Gastroesophageal sphincter (tissue), 4 donors: ENCODE results near the gene TLE3. TPM values are rescaled to one million over a fixed set of nuclear protein-coding genes. Genes with fewer than 3 reads are reported as not detected.

Experiments
- ATAC-seq: fragments of 150-250 bp; one replicate; pipeline ENCODE4 v1.9.1; 2016; ENCODE audit warnings: mild to moderate bottlenecking, moderate library complexity
- H3K27ac ChIP-seq, 4 donors: fragments of 200-600 bp; sonication (generic) in 3 of 4; 1 replicate in 3 of 4; 2 replicates in 1 of 4; pipeline ENCODE4 v1.5.1; 2016 to 2019
- H3K27me3 ChIP-seq: fragments of 200-600 bp; sonication (generic); one replicate; pipeline ENCODE4 v1.5.1; 2019
- H3K36me3 ChIP-seq, 2 donors: fragments of 200-600 bp; sonication (generic); one replicate each; pipeline ENCODE4 v1.5.1; 2019; ENCODE audit warnings: control low read depth in 1 of 2
- H3K4me1 ChIP-seq, 3 donors: fragments of 200-600 bp; sonication (generic); 1 replicate in 2 of 3; 2 replicates in 1 of 3; pipeline ENCODE4 v1.5.1; 2016 to 2019; ENCODE audit warnings: control low read depth in 2 of 3
- H3K4me3 ChIP-seq, 2 donors: fragments of 200-600 bp; sonication (generic); one replicate each; pipeline ENCODE4 v1.5.1; 2019; ENCODE audit warnings: mild to moderate bottlenecking in 1 of 2, moderate library complexity in 1 of 2
- H3K9me3 ChIP-seq, 3 donors: fragments of 200-600 bp; sonication (generic); one replicate each; pipeline ENCODE4 v1.5.1; 2017 to 2019; ENCODE audit warnings: control low read depth in 2 of 3
- EP300 ChIP-seq: sonication (generic); formaldehyde crosslinking; IDR thresholded peaks from one replicate; pipeline ENCODE4 v1.6.1; 2017; ENCODE audit warnings: antibody characterized with exemption, mild to moderate bottlenecking
- POLR2A ChIP-seq, 2 donors: fragments of 450-650 bp; IDR thresholded peaks; one replicate each; pipeline ENCODE4 v1.6.1; 2017; ENCODE audit warnings: antibody characterized with exemption in 2 of 2, mild to moderate bottlenecking in 2 of 2, moderate library complexity in 1 of 2
- POLR2AphosphoS5 ChIP-seq: sonication (generic); formaldehyde crosslinking; IDR thresholded peaks from one replicate; pipeline ENCODE4 v1.6.1; 2017; ENCODE audit warnings: antibody characterized with exemption
- WGBS, 2 donors: methylation state at CpG; one replicate each; pipeline ENCODE4 v1.1.5; 2018; ENCODE audit warnings: low coverage in 1 of 2; 5-methylcytosine and 5-hydroxymethylcytosine counted together
- total RNA-seq, 4 donors: library from RNA; depleted of rRNA; stranded (reverse); fragments of >200 nt; gene quantifications; one replicate each; pipeline ENCODE4 v1.1.0, GENCODE V29; 2016
- TF ChIP-seq, protein P1 (sequence below), 4 experiments: fragments of 200-600 bp in 2 of 4; fragments of 450-650 bp in 2 of 4; sonication (generic) in 1 of 4; IDR thresholded peaks; one replicate each; pipeline ENCODE4 v1.5.1; 2017 to 2019; ENCODE audit warnings: antibody characterized with exemption in 4 of 4, mild to moderate bottlenecking in 2 of 4, moderate library complexity in 2 of 4

Gene TLE3
- total RNA-seq, 4 donors from 2014 or later, result 32.4 to 81.6 (median 62.6) TPM

DNA sequence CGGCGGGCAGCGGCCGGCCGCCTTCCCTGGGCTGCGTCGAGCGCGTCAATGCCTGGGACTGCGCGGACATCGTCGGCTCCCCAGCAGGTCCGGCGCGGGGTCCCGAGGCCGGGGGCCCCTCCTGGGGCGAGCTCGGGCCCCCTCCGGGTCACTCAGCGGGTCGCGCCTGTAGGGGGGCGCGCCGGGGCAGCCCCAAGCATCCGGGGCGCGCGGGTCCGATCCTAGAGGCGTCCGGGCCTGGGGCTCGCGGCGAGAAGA lies 725 bp downstream of the TLE3 start:
- Histone ChIP-seq H3K4me1 (peaks cover 0 to 79% (median 60%) of the 10 kb centered on the region in 3 donors), H3K27me3 (no peaks in the 10 kb centered on the region), H3K36me3 (peaks cover 0 to 4% of the 10 kb centered on the region in 2 donors), H3K9me3 (no peaks in the 10 kb centered on the region), H3K27ac (peak overlapping the region; percentile 77 to 97 (median 96)), H3K4me3 (peak overlapping the region; percentile 77 to 93)
- WGBS, 2 donors, result no CpG with 5 or more reads among the region's 37 CpGs
- TF ChIP-seq, protein P1, sequence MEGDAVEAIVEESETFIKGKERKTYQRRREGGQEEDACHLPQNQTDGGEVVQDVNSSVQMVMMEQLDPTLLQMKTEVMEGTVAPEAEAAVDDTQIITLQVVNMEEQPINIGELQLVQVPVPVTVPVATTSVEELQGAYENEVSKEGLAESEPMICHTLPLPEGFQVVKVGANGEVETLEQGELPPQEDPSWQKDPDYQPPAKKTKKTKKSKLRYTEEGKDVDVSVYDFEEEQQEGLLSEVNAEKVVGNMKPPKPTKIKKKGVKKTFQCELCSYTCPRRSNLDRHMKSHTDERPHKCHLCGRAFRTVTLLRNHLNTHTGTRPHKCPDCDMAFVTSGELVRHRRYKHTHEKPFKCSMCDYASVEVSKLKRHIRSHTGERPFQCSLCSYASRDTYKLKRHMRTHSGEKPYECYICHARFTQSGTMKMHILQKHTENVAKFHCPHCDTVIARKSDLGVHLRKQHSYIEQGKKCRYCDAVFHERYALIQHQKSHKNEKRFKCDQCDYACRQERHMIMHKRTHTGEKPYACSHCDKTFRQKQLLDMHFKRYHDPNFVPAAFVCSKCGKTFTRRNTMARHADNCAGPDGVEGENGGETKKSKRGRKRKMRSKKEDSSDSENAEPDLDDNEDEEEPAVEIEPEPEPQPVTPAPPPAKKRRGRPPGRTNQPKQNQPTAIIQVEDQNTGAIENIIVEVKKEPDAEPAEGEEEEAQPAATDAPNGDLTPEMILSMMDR (IDR thresholded peaks at IDR 0.05), result peak in 1 of 4 experiments; percentile 1
- TF ChIP-seq POLR2AphosphoS5, result no peak
- no peak for ATAC-seq

DNA sequence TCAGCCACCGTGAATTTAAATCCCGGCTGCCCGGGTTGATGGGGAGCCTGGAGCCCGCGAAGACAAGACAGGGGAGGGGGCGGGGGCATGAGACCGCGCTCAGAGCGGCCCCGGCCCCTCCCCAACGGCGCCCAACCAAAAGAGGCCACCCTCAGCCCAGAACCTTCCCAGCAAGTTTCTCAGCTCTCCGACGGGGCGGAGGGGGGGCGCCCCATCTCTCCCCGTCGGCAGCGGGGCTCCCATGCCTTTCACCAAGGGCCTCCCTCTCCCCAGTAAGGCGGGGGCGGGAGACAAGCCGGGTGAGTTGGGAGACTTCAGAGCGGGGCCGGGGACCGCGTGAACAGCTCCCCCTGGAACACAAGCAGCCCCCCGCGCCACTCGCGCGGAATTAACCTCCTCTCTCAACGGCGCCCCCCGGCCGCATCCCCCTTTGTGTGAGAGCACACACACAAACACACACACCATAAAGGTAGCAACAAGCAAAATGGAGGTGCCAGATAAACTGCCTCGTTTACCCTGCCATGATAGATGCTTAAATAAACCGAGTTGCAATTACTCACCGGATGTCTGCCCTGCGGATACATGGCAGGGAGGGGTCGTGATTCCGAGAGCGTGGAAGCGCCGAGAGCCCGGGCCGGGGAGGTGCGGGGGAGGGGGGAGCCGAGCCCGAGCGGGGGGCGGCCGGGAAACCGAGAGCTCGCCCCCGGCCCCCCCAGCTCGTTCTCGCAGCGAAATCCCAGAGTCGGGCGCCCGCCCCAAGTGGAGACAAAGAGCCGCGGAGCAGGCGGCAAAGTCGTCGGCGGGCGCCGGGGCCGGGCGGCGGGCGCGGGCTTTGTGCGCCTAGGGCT lies 1.3 kb downstream of the TLE3 start:
- no CpG with 5 or more reads among the region's 75 CpGs for WGBS, 2 donors
- Histone ChIP-seq H3K4me1 (peaks cover 0 to 79% (median 61%) of the 10 kb centered on the region in 3 donors), H3K27ac (peak overlapping the region; percentile 77 to 97 (median 96)), H3K36me3 (peaks cover 0 to 4% of the 10 kb centered on the region in 2 donors), H3K27me3 (no peaks in the 10 kb centered on the region), H3K4me3 (peak overlapping the region; percentile 77 to 93), H3K9me3 (no peaks in the 10 kb centered on the region)
- peak; percentile 10 for TF ChIP-seq POLR2AphosphoS5
- TF ChIP-seq, protein P1 (IDR thresholded peaks at IDR 0.05), result peak in 1 of 4 experiments; percentile 9
- no peak for TF ChIP-seq EP300
- ATAC-seq, result no peak

DNA sequence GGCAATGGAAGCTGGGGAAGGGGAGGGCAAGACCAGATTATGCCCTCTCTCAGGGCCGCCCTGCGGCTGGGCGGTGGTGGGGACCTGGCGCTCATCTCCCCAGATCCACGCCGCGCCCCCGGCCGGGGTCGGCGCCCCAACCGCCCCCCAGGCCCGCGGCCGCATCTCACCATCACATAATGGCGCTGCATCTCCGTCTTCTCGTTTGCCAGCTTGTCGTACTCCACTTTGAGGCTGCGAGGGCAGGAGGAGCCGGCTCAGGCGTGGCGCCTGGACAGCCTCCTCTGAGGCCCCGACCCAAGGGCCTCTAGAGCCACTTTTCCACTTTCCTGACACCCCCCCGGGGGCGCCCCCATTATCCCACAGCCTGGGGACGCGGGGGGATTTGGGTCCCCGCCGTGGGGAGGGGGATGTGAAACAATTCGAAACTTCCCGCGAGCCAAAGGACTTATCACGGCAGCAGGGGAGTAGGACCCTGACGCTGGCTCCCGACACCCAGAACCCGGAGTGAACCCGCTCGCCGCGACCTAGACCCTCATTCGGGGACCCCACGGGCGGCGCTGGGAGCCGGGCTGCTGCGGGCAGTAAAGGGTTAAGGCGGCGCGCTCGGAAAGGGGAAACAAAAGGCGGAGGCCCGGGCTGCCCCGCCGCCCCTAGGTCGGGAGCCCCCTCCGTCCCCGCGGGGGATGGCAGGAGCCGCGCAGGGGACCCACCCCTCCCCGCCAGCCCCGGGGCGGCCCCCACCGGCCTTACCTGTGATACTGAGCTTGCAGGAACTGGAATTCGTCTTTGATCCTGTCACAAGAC lies 2.1 kb downstream of the TLE3 start:
- Histone ChIP-seq H3K27ac (peak overlapping the region in 3 of 4 donors; percentile 96 to 97 (median 96)), H3K4me3 (peak overlapping the region; percentile 77 to 93), H3K4me1 (peaks cover 0 to 79% (median 59%) of the 10 kb centered on the region in 3 donors), H3K36me3 (peaks cover 0 to 12% of the 10 kb centered on the region in 2 donors), H3K27me3 (no peaks in the 10 kb centered on the region), H3K9me3 (no peaks in the 10 kb centered on the region)
- ATAC-seq, result no peak
- WGBS, 2 donors, result no CpG with 5 or more reads among the region's 66 CpGs
- TF ChIP-seq EP300 (no peak), POLR2AphosphoS5 (no peak), POLR2A (IDR thresholded peaks at IDR 0.05) (no peak)
- TF ChIP-seq, protein P1 (IDR thresholded peaks at IDR 0.05), result no peak

DNA sequence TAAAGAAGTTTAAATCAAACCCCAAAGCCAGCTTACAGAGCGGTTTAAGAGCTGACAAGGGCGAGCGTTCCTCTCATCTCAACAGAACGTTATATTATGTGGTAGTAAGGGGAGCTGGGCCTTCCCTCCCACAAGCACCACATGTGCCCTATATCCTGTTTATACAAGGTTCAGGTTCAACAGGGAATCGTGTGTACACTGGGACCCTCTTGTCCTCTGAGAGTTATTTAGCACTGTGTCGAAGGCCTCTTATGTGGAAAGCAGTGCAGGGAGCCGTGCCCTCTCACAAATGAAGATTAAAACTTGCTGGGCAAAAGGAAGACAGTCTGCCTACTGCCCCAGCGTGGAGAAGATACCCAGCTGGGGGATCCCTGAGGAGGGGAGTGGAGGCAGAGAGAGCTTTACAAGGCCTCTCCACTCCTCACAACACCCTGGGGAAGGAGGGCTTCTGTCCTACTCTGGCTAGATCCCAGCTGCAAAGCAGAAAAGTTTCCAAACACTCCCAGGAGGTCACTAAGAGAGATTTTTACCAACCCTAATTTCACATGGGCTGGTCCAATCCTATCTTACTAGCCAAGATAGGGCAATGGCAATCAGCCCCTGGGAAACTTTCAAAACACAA lies 2.9 kb downstream of the TLE3 start:
- no peak for ATAC-seq
- WGBS, 2 donors, result 58 to 79% methylated on average over 4 to 5 of the region's 8 CpGs
- H3K4me3 ChIP-seq, result peak overlapping the region; percentile 77 to 93
- no peaks in the 10 kb centered on the region for H3K27me3 ChIP-seq
- H3K27ac ChIP-seq, result peak overlapping the region in 3 of 4 donors; percentile 96 to 97 (median 96)
- peaks cover 0 to 79% (median 53%) of the 10 kb centered on the region in 3 donors for H3K4me1 ChIP-seq
- no peaks in the 10 kb centered on the region for H3K9me3 ChIP-seq
- H3K36me3 ChIP-seq, result peaks cover 0 to 12% of the 10 kb centered on the region in 2 donors
- TF ChIP-seq POLR2AphosphoS5, result no peak
- TF ChIP-seq, protein P1 (IDR thresholded peaks at IDR 0.05), result no peak
- TF ChIP-seq POLR2A (IDR thresholded peaks at IDR 0.05), result no peak
- no peak for TF ChIP-seq EP300
